Stimulated activated CD4-positive, alpha-beta T cell treated with anti-CD3 and anti-CD28 coated beads, TNF-alpha, amount 100 ng/mL, for 48 hours (primary cell): ENCODE measurements around the gene TDP1.
"Not testable (repeated sequence)": the region's sequence is repeated elsewhere in the genome, so short reads cannot be mapped to it uniquely, and the experiment has no call there.

Experiments used
- DNase-seq, 3 donors: peaks; one replicate each; pipeline ENCODE4 v3.0.0-alpha.2; 2020; ENCODE audit warnings: low read depth in 3 of 3

Gene TDP1

DNA sequence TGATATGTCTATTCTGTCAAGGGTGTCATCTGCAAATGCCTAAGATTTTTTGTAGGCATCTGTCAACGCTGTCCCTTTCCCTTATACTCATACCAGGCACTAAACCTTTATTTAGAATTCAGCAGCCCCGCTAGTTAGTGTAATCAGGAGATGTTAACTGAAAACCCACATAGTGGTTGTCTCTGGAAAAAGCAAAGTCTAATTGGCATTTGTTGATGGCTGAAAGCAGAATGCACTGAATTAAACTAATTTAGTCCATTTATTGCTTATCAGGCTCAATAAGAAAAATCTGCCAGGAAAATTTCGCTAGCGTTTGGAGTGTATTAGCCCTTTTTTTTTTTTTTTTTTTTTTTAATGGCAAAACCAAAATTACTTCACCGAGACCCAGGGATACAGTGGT is 34.5 kb downstream of the TDP1 start:
- DNase-seq = no peak

DNA sequence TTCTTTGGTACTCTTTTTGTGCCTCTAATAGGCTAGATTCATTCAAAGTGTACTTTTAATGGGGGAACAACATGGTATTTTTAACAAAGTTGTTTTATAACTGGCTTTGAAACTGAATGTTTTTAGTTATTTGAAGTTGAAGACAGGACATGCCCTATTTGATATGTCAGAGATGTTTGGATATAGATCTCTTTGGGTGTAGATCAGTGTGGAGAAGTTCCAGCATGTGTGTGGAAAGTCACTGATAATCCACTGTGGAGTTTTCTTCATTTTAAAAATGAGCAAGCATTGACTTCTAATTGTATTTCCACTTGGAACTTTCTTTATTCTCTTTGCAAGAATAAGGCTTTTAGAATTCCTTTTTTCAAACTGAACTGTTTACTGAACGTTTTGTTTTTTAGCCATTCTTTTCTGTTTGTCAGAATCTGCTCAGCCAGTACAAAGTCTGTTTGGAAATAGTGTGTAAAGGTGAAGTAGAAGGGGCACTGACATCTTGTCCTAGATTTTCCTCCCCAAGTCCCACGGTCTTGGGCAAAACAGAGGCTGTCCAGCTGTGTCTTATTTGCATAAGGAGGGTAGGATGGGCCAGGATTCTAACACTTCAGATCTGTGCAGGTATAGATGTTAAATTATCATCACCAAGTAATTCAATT is 35.0 kb downstream of the TDP1 start:
- DNase-seq = no peak

DNA sequence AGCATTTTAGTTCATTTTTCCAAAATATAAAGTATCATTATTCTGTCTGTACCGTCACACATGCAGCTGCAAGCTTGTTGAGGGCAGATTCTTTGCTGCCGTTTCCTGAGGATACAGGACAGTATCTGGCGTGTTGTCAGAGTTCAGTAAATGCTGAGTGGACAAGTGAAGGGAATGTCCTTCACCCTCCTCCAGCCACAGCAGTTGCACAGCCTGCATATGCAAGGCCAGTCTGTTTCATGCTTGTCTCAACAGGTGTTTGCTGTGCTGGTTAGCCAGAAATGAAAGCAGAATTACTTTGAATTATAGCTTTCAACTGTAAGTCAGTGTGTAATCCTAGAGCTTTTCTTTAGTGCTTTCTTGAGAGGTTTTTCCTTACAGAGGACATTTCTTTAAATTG is 36.5 kb downstream of the TDP1 start:
- no peak for DNase-seq

DNA sequence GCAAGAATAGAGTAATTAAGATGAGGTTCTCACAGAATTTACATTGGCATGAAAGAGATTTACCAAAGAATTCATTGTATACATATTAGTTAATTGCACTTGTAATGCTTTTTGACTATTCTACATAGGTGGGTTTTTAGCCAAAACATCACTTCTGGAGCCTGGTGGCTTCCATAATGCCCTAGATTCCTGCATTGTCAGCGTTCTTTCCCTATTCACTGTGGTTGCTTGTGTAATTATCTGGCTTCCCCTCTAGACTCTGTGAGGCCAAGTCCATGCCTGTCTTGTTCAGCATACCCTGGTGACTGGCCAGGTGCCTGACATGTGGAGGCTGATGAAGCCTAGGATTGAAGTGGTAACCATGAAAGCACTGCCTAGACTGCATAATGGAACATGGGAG is 41.2 kb downstream of the TDP1 start:
- DNase-seq = no peak

DNA sequence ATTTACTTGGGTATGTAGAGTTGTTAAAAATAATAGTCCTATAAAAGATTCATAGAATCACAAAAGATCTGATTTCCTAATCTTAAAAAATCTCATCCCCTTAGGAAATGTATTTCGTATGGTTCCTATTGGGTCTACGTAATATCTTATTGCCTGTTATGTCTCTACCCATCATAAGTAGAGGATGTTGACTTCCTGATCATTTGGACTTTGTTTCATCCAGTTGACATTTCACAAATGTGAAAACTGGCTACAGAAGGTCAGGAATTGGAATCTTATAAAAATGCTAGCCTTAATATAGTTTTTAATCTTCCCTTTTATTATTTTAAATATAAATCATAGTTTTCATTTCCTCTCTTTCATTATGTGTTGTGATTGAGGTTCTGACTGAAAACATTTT is 45.2 kb downstream of the TDP1 start:
- DNase-seq = no peak

DNA sequence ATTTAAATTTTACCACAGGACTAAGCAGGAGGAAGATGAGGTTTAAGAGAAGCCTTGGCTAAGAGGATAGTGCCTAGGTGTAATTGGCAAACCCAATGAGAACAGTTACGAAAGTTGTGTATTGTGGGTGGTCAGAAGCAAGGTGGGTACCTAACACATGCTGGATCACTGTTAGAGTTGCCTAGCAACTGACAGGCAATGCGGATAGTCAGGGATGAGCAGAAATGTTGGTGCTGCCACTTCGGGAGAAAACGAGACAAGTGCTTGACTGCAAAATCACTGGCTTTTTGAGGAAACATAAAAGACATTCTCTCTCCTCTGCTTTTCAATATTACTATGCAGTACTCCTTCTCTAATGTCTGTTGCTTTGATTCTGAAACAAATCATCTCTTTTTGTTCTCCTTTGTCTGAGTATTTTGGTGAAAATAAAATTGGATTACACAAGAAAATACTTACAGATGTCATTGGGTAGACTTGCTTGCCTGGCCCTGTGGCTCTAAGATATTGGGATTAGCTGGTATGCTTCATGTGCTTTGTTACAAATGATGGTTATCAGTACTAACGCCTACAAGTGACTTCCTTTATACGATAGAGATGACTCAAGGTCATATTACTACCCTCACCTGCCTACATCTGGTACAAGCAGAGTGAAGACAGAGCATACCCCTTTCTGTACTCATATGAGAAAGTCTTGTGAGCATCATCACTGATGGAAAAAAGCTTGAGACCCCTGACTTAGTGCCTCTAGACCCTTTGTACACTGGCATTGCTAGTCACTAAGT is 48.0 kb downstream of the TDP1 start:
- no peak for DNase-seq

DNA sequence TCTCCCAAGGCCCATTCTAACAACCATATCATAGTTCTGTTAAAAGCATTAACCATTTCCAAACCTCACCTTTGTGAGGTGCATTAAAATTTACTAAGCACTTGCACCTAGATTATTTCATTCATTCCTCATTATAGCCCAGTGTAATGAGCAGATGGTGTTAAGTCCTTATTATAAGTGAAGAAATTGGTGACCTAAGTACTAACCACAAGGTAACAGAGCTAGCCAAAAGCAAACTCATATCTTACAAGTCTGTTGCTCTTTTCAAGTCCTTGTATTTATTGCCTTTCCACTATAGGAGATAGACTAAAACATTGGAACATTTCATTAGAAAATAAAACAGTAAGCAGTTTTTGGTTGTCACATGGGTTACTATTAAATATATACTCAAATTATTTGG is 49.7 kb downstream of the TDP1 start:
- no peak for DNase-seq

DNA sequence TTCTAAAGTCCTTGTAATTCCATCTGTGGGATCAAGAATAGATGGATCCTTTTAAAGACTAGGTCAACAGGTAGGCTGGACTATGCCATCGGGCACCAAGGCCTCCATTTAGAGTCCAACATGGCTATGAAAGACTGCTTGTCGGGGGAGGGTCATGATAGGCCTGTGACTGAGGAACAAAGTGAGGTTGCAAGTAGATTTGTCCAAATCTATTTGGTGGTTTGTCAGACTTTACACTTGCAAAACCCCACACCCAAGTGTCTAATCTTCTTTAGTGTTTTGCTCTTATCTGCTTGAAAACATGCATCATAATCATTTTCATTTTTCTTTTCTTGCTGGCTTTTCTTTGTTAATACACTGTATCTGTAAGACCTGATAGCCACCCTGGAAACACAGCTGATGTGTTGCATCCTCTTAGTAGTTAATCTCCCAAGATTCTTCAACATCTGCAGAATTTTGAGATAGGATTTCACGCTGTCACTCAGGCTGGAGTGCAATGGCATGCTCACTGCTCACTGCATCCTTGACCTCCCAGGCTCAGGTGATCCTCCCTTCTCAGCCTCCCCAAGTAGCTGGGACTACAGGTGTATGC is 50.3 kb downstream of the TDP1 start:
- no peak for DNase-seq

DNA sequence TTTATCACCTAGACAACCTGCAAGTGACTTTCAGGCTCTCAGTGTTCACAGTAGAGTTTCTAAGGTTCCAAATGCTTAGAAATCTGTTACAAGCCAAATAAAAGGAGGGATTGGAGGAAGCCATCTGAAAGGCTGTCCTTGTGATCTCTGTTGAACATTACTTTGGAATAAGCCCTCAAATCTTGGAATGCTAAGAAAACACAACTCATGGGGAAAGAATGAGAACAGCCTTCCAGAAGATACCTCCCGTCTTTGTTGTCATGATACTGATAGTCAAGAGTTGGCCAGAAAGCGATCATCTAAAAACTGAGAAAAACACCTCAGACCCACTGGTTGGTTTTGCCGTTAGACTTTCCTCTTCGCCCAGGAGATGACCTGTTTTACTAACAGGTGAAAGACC is 61.6 kb downstream of the TDP1 start:
- no peak for DNase-seq

DNA sequence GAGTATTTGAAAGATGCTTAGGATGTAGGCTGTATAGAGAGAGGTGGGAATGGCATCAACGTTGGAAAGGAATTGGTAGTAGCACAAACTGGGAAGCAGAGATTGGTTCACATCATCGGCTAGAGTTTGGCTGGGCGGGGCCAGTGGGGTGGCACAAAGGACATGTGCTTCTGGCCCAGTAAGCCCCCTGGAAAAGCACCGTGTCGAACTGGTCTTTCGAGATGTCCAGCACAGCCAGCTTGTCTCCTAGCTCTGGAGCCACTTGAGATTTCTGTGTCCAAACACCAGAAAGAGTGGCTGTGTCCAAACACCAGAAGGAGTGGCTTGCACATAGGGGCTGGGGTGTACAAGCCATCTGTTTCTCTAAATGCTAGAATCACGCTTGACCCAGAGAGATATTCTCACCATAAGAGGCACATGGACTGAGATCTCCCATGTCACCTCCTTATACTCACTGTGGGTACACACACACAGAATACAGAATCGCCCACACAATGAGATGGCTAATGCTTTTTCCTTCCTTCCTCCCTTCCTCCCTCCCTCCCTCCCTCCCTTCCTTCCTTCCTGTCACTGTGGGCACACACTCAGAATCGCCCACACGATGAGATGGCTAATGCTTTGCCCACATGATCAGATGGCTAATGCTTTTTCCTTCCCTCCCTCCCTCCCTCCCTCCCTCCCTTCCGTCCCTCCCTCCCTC is 64.2 kb downstream of the TDP1 start:
- no peak for DNase-seq

DNA sequence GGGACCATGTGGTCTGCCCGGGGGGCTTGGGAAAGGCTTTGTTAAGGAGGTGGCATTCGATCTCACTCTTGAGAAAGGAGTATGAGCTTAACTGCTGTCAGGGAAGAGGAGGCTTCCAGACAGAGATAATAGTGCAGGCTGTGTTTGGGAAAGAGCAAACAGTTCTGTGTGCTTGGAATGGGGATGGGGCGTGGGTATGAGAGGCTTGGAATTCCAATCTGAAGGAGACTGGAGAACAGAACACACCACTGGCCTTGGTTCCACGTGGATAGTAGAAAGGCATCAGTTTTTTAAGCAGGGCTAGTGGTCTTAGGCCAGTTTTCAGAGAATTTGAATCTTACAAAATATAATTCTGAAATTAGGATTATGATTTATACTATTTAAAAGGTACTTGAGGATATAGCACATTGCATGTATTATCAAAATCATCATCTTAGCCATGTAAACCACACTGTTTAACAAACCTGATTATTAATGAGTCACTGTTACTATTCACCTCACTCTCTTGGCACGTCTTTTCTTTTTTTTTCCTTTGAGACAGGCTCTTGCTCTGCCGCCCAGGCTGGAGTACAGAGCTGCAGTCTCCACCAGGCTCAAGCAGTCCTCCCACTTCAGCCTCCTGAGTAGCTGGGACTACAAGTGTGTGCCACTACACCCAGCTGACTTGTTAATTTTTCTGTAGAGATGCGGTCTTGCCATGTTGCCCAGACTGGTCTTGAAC is 67.6 kb downstream of the TDP1 start:
- no peak for DNase-seq

DNA sequence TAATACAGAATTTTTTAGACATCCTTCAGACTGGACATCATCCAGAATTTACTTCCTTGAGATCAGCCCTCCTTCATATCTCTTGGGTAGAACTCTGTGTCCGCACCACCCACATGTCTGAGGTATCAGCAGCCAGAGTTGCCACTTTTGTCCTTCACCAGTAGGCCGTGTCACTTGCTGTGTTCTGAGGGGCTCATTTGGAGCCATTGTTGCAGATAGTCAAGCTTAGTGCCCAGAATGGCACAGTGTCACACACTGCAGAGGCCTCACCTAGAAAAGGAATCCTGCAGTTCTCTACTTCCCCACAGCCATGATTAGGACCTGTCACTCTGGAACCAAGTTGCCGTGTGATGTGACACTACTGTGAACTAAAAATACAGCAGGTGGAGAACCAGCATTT is 69.2 kb downstream of the TDP1 start:
- no peak for DNase-seq

DNA sequence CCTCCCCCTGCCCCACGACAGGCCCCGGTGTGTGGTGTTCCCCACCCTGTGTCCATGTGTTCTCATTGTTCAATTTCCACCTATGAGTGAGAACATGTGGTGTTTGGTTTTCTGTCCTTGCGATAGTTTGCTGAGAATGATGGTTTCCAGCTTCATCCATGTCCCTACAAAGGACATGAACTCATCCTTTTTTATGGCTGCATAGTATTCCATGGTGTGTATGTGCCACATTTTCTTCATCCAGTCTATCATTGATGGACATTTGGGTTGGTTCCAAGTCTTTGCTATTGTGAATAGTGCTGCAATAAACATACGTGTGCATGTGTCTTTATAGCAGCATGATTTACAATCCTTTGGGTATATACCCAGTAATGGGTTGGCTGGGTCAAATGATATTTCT is 70.9 kb downstream of the TDP1 start:
- not testable (repeated sequence) for DNase-seq

DNA sequence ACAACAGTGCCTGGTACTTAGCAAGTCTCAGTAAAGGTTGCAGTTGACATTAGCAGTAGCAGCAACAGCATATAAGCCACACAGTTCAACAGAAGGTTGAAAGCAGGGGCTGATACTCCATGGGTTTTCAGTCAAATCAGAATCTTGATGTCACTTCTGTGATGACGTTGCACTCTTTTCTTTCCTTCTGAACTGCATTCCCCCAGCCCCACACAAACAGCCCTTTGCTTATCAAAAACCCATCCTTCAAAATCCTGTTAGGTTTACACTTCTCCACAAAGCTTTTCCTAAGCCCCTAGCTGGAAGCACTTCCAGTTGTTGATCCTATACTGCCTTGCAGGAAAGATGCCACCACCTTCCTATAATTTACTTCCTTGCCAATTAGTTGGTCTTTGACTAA is 72.1 kb downstream of the TDP1 start:
- no peak for DNase-seq

DNA sequence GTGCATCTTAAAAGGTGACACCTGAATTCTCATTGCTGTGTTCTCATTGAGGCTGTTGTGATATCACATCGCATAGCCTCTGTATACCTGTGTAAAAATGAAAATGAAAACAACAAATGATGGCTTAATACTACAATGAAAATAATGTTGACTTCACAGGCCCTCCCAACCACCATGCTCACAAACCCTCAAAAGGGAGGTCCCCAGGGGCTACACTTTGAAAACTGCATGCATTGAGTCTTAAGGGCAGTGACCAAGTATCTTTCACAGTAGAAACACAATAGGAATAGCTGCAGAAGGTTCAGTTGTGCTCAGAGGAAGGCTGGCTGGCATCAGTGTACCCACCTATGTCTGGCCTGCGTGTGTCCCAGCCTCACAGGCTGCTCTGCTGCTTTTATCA is 78.4 kb downstream of the TDP1 start:
- no peak for DNase-seq

DNA sequence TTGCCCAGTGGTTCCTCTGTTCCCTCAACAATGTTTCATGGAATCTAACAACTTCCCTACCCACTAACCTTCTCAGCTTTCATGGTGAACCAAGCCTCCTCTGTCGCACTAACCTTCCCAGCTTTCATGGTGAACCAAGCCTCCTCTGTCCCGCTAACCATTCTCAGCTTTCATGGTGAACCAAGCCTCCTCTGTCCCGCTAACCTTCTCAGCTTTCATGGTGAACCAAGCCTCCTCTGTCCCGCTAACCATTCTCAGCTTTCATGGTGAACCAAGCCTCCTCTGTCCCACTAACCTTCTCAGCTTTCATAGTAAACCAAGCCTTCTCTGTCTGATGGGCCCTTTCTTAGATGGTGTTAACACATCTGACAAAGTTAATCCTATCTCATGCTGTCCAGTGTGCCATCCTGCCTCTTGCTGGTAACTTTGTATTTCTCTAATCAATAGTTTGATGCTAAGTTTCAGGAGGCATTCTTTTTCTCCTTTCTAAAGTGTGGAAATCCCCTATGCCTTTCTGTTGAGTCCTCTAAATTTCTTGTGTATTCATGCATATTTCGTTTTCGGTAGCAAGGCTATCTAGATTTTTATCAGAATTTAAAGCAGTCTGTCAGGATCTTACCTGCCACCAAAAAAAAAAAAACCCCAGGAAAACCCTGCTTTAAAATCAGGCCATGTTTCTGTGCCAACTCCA is 79.3 kb downstream of the TDP1 start:
- no peak for DNase-seq

DNA sequence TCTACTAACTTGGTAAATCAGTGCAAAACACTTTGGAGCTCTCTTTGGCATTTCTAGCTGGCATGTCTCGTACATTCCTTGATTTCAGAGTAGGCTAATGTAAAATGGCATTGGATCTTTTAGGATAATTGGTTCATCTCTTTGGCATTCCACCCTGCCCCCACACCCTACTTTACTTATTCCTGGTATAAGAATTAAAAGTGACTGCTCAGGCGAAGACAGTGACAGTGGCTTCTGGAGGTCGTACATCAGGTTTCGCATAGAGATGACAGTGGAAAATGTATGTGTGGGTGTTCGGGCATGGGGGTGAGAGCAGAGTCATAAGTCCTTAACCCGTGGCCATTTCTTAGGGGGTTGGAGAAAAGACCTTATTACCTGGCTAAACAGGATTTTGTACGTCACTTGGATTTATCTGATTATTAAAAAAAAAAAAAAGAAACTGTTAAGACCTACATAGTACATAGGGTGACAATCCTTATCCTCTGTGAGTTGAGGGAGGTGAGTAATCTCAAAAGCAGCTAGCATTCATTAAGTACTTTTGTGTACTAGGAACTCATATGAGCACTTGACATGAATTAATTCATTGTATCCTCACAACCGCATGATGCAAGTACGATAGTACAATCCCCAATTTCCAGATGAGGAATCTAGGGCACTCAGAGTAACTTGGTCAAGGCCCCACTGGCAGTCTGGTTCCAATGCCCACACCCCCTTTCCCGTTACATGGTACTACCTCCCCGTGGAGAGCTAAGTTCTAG is 83.7 kb downstream of the TDP1 start:
- DNase-seq = no peak

DNA sequence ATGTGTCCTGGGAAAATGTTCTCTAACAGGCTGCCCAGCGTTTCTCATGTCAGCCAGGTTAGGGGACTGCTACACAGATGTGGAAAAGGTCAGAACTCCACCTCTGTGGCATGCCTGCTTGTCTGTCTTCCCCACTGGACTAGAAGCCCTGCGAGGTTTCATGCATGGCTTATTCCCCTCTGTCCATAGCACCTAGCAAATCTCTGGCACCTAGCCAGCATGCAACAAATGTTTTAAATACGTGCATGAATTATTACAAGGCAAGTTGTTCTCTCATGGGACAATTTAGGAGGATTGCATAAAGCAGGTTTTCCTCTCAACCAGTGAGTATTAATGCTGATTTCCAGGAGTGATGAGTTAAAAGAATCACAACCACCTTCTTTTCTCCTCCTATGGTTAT is 84.7 kb downstream of the TDP1 start:
- no peak for DNase-seq

DNA sequence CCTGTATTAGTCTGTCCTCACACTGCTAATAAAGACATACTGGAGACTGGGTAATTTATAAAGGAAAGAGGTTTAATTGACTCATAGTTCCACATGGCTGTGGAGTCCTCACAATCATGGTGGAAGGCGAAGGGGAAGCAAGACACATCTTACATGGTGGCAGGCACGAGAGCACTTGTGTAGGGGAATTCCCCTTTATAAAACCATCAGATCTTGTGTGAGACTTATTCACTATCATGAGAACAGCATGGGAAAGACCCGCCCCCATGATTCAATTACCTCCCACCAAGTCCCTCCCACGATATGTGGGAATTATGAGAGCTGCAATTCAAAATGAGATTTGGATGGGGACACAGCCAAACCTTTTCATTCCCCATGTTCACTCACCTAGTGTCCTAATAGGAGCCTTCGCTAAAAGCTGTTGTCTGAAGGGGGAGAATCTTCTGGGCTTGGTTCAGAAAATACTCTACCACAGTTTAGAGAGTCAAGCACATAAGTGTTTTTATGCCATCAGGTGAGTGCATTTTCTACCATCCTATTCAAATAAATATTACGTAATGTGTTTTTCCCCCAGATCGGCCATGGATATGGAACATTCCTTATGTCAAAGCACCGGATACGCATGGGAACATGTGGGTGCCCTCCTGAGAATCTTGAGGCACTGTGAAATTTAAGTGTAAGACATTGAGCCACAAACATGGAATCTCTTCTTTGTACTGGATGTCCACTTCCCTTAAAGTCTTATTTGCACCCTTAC is 86.9 kb downstream of the TDP1 start:
- no peak for DNase-seq

DNA sequence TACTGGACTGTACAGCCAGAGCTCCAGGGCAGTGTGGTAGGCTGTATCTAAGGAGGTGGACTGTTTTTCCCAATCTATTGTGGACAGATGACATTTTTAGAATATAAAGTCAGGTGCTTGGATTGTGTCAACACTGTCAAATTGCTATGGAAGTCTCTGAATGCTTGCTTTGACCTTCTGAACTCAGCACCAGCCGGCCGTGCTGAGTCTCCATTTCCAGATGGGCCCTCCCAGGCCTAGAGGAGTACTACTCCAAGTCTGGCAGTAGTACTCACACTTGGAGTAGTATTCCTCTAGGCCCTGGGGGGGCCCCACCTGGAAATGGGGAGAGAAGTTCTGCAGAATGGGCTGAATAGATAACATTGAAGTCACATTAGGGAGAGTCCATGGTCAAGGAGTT is 89.9 kb downstream of the TDP1 start:
- no peak for DNase-seq
